ENCODE data around the gene DGKG. TPM values are rescaled to one million over a fixed set of nuclear protein-coding genes. Genes with fewer than 3 reads are reported as not detected.

DGKG gene
- total and polyA plus RNA-seq, 7 donors = 3.6 to 12.1 (median 8.0) TPM

DNA sequence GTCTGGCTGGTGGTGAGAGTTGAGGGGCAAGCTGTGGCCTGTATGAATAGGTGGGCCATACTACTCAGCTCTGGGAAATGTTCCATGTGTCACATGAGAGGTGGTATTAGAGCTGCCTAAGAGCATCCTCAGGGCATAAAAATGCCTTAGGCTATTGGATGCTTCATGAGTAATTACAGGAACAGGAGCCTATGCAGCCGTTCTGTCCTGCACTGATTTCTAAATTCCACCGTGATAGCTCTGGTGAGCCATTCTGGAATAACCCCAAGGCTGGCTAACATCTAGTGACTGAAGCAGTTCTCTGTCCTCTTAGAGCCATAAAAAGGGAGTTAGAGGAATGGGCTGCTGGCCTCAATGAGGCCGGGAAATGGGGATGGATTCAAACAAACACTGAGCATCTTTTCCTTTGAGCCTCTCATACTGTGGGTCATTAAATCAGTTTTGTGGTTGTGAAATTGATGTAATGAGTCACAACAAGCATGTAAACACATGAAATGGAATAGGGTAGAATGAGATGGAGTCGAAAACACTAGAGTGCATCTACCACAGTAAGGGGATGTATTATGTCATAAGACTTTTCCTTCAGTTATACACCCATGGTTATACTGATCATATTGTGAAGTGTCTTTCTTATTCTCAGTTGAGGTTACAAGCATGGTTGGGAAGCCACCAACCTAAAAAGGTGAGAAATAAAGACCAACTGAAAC, 41.0 kb downstream of the DGKG start:
- ATAC-seq (no peak), DNase-seq (no peak)
- Histone ChIP-seq H3K4me1 (no peaks in the 10 kb centered on the region), H3K36me3 (ENCODE audit: insufficient read depth in 1 of 2, low read depth in 1 of 2) (no peaks in the 10 kb centered on the region), H3K4me3 (no peak overlapping the region), H3K27ac (no peak overlapping the region), H3K9me3 (no peaks in the 10 kb centered on the region), H3K27me3 (ENCODE audit: insufficient read depth in 3 of 3, low read length in 2 of 3) (peaks cover 0 to 3% (median 0%) of the 10 kb centered on the region in 3 donors)
- intact Hi-C loops (cut with DNase I) = no loop called here
- WGBS, 3 donors = 61 to 66% (median 62%) methylated on average over 4 of the region's 4 CpGs
- no peak for TF ChIP-seq CTCF (IDR thresholded peaks at IDR 0.05)

DNA sequence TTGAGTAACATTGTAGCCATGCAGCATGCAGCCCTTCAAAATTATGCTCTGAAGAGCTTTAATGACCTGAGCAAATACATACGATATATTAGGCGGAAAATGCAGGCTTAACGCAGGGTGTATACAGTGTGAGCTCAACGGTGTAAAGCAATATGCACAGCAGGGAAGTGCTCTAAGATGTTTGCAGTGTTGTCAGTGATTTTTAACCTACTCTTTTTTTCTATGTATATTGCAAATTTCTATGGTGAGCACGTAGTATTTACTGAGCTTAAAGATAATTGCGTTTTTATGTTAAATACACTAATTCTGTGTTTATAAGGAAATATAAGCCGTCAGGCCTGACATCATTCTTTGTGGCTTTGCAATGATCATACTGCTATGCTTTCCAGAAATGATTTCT, 42.1 kb downstream of the DGKG start:
- Histone ChIP-seq H3K27ac (no peak overlapping the region), H3K9me3 (no peaks in the 10 kb centered on the region), H3K27me3 (ENCODE audit: insufficient read depth in 3 of 3, low read length in 2 of 3) (peaks cover 0 to 3% (median 0%) of the 10 kb centered on the region in 3 donors), H3K36me3 (ENCODE audit: insufficient read depth in 1 of 2, low read depth in 1 of 2) (no peaks in the 10 kb centered on the region), H3K4me3 (no peak overlapping the region), H3K4me1 (no peaks in the 10 kb centered on the region)
- no peak for TF ChIP-seq CTCF (IDR thresholded peaks at IDR 0.05)
- DNase-seq = no peak
- no peak for ATAC-seq
- 67 to 72% (median 68%) methylated on average over 7 of the region's 7 CpGs for WGBS, 3 donors
- intact Hi-C loops (cut with DNase I) = no loop called here

- intact Hi-C loops (cut with DNase I) = no loop called here
- Histone ChIP-seq H3K4me3 (no peak overlapping the region), H3K9me3 (no peaks in the 10 kb centered on the region), H3K36me3 (ENCODE audit: insufficient read depth in 1 of 2, low read depth in 1 of 2) (no peaks in the 10 kb centered on the region), H3K27me3 (ENCODE audit: insufficient read depth in 3 of 3, low read length in 2 of 3) (peaks cover 0 to 3% (median 0%) of the 10 kb centered on the region in 3 donors), H3K4me1 (no peaks in the 10 kb centered on the region), H3K27ac (no peak overlapping the region)
- TF ChIP-seq CTCF (IDR thresholded peaks at IDR 0.05) = no peak
- 63 to 65% (median 64%) methylated on average over 4 of the region's 4 CpGs for WGBS, 3 donors
- DNase-seq (no peak), ATAC-seq (no peak)
These were observed 43.9 kb downstream of the DGKG start for GRCh38 chr3:186318135-186318534.

GRCh38 chr3:186317478-186317877, 44.6 kb downstream of the DGKG start:
- no peak overlapping the region for H3K27ac ChIP-seq
- no peak overlapping the region for H3K4me3 ChIP-seq
- DNase-seq = no peak
- TF ChIP-seq CTCF (IDR thresholded peaks at IDR 0.05) = no peak
- H3K36me3 ChIP-seq (ENCODE audit: insufficient read depth in 1 of 2, low read depth in 1 of 2) = no peaks in the 10 kb centered on the region
- no peaks in the 10 kb centered on the region for H3K4me1 ChIP-seq
- ATAC-seq = no peak
- 81 to 90% (median 88%) methylated on average over 7 of the region's 7 CpGs for WGBS, 3 donors
- intact Hi-C loops (cut with DNase I) = no loop called here
- H3K27me3 ChIP-seq (ENCODE audit: insufficient read depth in 3 of 3, low read length in 2 of 3) = peaks cover 0 to 2% (median 0%) of the 10 kb centered on the region in 3 donors
- no peaks in the 10 kb centered on the region for H3K9me3 ChIP-seq

Measured in psoas muscle (tissue), 8 donors.